ENCODE measurements around the gene MRAS.

GRCh38 chr3:138365253-138365555 lies 16.8 kb downstream of the MRAS start:
- TF ChIP-seq CTCF (conservative IDR thresholded peaks at IDR 0.05; ENCODE audit: low read depth, low read length) (no peak), POLR2A (IDR thresholded peaks at IDR 0.05; ENCODE audit: low read depth, low read length) (no peak), RCOR1 (IDR thresholded peaks at IDR 0.05; ENCODE audit: insufficient replicate concordance, low read length) (no peak), USF2 (IDR thresholded peaks at IDR 0.05; ENCODE audit: low read depth, low read length) (no peak), MAZ (IDR thresholded peaks at IDR 0.05; ENCODE audit: borderline replicate concordance, low read depth, low read length) (no peak), RFX5 (IDR thresholded peaks at IDR 0.05; ENCODE audit: low read depth, low read length) (no peak)
